Measurements from ENCODE around the gene ARHGEF11.
A peak's percentile ranks its signal among the peaks of the same experiment; 100 is the strongest.

ARHGEF11 gene

DNA sequence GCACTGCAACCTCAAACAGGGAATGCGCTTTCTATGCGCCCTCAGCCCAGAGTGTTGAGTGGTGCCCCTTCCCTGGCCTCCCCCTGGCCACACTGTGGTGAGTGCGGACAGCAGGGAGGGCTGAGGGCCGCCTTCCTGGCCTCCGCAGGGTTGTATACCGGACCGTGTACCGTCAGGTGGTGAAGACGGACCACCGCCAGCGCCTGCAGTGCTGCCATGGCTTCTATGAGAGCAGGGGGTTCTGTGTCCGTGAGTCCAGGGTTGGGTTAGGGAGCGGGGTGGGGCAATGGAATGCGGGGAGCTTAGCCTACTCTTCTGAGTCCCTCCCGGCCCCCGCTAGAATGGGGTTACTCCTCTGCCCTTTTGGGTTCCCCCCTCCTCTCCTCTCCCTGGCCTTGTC lies 140.4 kb downstream of the ARHGEF11 start:
- DNase-seq: no peak

- DNase-seq: no peak
These were observed 141.2 kb downstream of the ARHGEF11 start for GRCh38 chr1:156904187-156904959.

DNA sequence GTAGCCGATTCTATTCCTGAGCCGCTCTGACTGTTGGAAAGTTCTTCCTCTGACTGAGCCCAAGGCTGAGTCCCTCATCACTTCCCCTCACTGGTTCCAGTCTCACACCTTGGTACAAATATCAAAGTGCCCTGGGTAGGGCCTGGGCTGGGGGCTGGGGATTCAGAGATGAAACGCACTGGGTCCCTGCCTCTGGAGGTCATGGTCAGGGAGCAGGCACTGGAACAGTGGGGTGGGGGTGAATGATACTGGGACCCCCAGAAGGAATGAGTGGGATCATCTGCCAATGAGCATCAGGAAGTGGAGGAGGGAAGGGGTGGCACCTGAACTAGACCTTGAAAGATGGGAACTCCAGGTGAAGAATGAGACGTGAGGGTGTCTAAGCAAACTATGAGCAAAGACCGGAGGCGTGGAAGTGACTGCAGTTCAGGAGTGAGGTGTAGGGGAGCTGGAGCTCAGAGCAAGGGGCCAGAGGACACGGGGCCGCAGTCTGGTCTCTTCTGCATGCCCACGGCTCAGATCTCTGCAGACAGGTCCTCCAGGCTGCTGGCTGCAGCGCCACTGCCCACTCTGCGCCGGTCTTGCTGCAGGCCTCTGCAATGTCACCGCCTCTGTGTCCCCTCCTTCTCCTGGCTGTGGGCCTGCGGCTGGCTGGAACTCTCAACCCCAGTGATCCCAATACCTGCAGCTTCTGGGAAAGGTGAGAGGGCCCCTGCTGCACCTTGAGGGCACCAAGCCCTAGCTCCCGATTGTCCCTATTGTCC lies 142.0 kb downstream of the ARHGEF11 start:
- DNase-seq: no peak

- DNase-seq: no peak
These were observed 143.3 kb downstream of the ARHGEF11 start for GRCh38 chr1:156901966-156902915.

DNA sequence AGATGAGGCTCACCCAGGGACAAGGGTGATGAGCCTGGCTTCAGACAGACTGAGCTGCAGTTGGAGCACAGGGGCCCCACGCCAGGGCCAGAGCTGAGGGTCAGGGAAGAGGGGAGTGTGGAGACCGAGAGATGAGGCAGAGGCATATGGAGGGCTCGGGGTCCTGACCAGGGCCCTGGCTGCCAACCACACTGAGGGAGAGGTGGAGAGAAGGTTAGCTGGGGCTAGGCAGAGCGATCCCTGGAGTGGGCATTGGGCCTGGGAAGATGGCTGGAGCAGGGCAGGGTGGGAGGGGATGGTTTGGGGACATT lies 144.0 kb downstream of the ARHGEF11 start:
- DNase-seq: no peak

- no peak for DNase-seq
These were observed 144.5 kb downstream of the ARHGEF11 start for GRCh38 chr1:156900896-156901589.

- no peak for DNase-seq
These were observed 145.4 kb downstream of the ARHGEF11 start for GRCh38 chr1:156899956-156900718.

GRCh38 chr1:156898971-156899664 lies 146.4 kb downstream of the ARHGEF11 start:
- no peak for DNase-seq

DNA sequence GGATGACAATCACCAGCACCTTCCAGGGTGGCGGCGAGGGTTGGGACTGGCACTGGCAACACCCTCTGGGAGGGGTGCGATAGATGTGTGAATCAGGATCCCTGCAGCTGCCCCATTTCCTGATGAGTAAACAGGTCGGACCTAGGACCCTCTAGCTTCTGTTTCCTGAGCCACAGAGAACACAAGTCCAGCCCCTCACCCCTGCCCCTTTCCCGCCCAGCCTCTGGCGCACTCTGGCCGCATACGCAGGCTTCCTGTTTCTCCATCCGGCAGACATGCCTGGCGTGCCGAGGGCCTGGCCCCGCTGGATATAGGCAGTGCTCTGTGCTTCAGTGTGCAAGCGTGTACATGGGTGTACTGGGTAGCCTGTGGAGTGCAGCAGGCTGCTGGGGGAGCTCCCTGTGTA lies 147.4 kb downstream of the ARHGEF11 start:
- no peak for DNase-seq

DNA sequence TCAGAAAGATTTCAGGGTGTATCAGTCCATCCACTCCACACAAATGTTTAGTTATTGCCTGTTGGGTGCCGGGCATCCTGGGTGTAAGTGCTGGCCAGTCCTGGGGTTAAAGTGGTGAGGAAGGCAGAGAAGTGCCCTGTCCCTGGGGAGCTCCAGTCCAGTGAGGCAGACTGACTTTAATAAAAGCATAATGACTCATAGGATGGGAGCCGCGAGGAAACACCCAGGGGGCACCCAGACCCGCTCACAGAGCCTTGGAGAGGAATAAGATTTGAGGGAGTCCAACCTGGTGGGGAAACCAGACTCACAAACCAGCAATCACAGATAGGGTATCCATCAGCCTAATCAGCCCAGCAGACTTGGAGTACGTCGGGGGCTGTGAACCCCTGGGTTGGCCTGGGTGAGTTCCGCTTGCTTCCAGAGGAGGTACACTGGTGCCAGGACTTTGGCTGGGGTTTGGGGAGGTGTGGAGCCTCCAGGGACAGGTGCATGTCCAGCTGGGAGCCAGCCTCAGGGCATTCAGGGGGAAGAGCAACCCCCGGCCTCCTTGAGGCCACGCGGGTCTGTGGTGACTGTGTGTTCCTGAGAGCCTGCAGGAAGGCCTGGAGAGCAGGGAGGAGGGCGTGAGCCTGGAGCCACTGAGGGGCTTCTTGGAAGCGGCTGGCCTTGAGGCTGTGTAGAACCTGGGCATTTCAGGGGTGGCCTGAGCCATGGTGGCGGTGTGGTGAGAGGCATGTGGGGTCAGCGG lies 148.3 kb downstream of the ARHGEF11 start:
- DNase-seq: no peak

DNA sequence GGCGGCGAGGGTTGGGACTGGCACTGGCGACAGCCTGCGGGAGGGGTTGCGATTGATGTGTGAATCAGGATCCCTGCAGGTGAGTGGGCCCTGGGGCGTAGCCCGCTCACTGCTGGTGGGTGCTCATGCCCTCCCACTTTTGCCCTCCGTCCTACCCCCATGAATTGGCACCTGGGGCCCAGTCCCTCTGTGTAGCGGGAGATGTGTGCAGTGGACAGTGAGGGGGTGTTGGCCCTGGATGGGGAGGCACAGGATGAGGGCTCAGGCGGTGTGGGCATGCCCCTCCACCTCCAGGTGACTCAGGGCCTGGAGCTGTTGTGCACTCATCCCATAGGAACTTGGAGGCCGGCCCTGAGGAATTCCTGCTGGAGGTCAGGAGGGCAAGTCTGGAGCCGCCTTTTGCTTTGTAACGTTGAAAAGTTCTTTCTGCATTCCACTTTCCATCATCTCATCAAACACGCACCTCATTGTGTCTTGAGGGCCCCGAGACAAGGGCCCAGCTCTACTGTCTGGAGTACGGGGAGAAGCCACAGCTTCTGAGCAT lies 149.0 kb downstream of the ARHGEF11 start:
- no peak for DNase-seq

- no peak for DNase-seq
These were observed 149.6 kb downstream of the ARHGEF11 start for GRCh38 chr1:156895927-156896326.

DNA sequence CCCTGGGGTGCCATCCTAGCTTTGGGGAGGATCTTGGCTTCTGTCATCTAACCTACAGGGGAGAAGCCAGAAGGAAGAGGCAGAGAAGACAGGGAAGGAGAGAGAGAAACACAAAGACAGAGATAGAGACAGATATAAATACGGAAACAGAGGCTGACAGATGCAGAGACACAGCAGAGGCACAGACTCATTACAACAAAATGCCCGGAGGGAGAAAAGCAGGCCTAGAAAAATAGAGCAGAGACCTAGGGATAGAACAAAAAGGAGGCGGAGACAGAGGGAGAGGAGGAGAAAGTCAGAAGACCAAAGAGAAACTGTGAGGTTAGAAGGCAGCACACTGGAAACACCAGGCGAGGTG lies 150.1 kb downstream of the ARHGEF11 start:
- no peak for DNase-seq

DNA sequence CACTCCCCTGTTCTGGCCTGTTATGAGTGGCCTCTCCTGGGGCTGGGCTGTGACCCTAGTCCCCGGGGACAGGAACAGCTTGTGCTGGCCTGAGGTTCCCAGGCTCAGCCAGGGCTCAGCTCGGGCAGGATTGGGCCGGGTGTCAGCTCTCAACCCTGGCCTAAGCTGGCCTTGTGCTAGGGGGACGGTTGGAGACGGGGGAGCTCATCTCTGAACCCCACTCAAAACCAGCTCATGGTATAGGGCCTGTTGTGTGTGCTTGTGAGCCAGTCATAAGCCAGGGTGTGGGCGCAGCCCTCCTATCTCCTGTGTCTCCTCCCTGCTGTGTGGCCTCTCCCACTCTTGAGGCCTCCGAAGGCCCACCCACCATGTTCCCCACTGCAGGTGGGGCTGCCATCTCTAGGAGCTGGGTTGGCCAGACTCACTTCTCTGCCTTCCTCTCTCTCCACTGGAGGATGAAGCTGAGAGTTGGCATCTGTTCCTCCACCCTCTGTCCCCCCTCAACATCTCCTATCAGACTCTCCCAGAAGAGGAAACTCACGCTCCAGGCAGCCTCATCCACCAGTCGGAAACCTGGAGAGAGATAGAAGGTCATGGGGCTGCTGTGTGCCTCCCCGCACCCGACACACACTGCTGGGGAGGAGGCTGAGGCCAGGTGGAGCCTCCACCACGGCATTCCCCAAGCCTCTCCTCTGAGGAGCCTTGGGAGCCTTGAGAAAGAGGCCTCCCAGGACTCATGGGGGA lies 150.7 kb downstream of the ARHGEF11 start:
- no peak for DNase-seq

GRCh38 chr1:156894001-156894400 lies 151.5 kb downstream of the ARHGEF11 start:
- DNase-seq: no peak

GRCh38 chr1:156893048-156893953 lies 152.2 kb downstream of the ARHGEF11 start, which contains the start of gene PEAR1:
Gene PEAR1 (plus strand): TSS chr1:156893718. CDS start chr1:156903927, 10,209 bp downstream.
- no peak for DNase-seq

- DNase-seq: peak; percentile 54 to 77 (median 69)
These were observed 153.1 kb downstream of the ARHGEF11 start for GRCh38 chr1:156892190-156893047.
